Hepatocyte (in vitro differentiated cells): ENCODE data around the gene SCN1A.

Experiments used
- EZH2 ChIP-seq: fragments of 200-600 bp; sonication (generic); IDR thresholded peaks from 2 replicates; pipeline ENCODE4 v1.6.1; 2016; ENCODE audit warnings: antibody characterized with exemption, mild to moderate bottlenecking, borderline replicate concordance
- EZH2phosphoT487 ChIP-seq: fragments of 200-600 bp; sonication (generic); IDR thresholded peaks from one replicate; pipeline ENCODE4 v1.6.1; 2018; ENCODE audit warnings: antibody characterized with exemption, mild to moderate bottlenecking, low read depth, moderate library complexity; ENCODE audit not compliant: unreplicated experiment, severe bottlenecking

DNA sequence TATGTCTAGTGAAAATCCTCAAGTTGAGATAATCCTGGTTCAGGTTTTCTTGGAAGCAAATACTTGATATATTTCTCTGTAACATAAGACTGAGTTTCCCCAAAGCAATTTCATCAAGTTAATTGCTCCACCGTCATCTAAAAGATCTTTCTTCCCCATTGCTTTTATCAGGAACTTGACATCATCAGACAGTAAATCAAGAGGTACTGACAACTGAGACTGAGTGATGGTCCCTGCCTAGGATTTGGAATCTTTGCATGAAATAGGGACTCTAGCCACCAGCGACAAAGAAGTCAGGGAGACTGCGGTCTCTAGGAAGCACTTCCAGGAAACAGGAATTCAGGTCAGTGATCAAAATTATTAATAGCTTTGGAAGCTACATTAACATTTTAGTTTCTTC lies 43.4 kb upstream of the SCN1A start:
- TF ChIP-seq EZH2phosphoT487 (no peak), EZH2 (no peak)
